AG10803 (cell line): Measurements from ENCODE around the gene ZNF280D.
"Not testable (repeated sequence)": the region's sequence is repeated elsewhere in the genome, so short reads cannot be mapped to it uniquely, and the experiment has no call there.

Experiments
- DNase-seq: peaks from one replicate; pipeline ENCODE4 v3.0.0; 2010; ENCODE audit warnings: low read depth
- H3K4me3 ChIP-seq: 2 replicates; pipeline ENCODE4 v1.5.1; 2011; ENCODE audit warnings: mild to moderate bottlenecking, low read length, control low read depth
- CTCF ChIP-seq: conservative IDR thresholded peaks from 2 replicates; pipeline ENCODE4 v1.5.1; 2011; ENCODE audit warnings: mild to moderate bottlenecking, low read length, control low read depth, inconsistent platforms

The ZNF280D gene

GRCh38 chr15:56733136-56734012, at the start of gene ZNF280D:
ZNF280D (minus strand) TSS chr15:56733509; CDS start chr15:56707109, 26,400 bp downstream.
- peak within 1 kb of the TSS; percentile 71 for H3K4me3 ChIP-seq
- DNase-seq, result peak; percentile 92
- no peak for TF ChIP-seq CTCF

- no peak overlapping the region for H3K4me3 ChIP-seq
- no peak for DNase-seq
- TF ChIP-seq CTCF, result no peak
These were observed 49.0 kb upstream of the ZNF280D start for GRCh38 chr15:56782306-56782705.

GRCh38 chr15:56781666-56782065, 48.4 kb upstream of the ZNF280D start:
- TF ChIP-seq CTCF, result no peak
- H3K4me3 ChIP-seq, result no peak overlapping the region
- no peak for DNase-seq

GRCh38 chr15:56780102-56780725, 46.9 kb upstream of the ZNF280D start:
- not testable (repeated sequence) for H3K4me3 ChIP-seq, DNase-seq

DNA sequence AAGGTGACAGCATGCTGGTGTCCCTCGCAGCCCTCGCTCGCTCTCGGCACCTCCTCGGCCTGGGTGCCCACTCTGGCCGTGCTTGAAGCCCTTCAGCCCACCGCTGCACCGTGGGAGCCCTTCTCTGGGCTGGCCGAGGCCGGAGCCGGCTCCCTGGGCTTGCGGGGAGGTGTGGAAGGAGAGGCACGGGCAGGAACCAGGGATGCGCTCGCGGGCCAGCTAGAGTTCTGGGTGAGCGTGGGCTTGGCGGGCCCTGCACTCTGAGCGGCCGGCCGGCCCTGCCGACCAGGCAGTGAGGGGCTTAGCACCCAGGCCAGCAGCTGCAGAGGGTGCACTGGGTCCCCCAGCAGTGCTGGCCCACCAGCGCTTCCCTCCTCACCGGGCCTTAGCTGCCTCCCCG, 46.1 kb upstream of the ZNF280D start:
- H3K4me3 ChIP-seq, DNase-seq: not testable (repeated sequence)

DNA sequence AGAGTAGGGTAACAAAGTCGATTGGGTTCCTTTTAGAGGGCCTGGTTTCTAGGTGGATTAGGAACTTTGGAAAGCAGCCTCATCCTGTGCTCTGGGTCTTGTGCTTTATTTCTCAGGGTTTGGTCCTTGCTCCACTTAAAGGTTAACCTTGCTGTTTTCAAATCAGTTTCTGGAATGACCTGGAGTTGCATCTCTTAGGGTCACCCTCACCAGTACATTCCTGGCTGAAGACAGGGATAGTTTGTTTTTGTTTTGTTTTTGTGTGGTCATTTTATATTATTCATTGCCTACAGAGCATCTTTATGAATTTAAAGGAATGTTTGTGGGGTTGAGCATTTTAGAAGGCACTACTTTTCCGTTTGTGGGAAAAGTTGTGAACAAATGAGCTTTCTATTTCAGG, 45.5 kb upstream of the ZNF280D start:
- H3K4me3 ChIP-seq, result no peak overlapping the region
- TF ChIP-seq CTCF, result no peak
- peak; percentile 32 for DNase-seq

GRCh38 chr15:56776839-56777238, 43.5 kb upstream of the ZNF280D start:
- no peak for DNase-seq
- no peak for TF ChIP-seq CTCF
- no peak overlapping the region for H3K4me3 ChIP-seq

DNA sequence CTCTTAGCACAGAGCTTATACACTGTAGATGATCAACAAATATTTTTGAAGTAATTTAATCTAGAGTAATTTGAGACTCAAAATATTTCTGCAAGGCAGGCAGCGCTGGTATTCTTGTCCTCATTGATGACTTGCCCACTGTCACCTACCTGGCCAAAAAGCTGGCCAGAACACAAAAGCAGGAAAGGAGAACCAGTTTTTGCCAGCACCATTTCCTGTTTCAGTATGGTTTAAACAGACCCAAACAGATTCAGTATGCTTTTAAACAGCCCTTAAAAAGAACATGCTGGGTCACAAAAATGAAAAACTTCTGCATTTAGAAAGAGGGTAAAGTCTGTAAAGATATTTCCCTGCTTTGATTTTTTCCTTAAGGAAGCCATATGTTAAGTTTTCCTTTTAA, 42.3 kb upstream of the ZNF280D start:
- DNase-seq, result no peak

More for the DNA sequence above, 42.3 kb upstream of the ZNF280D start:
- H3K4me3 ChIP-seq, result no peak overlapping the region
- TF ChIP-seq CTCF, result no peak
